H1 (cell line): ENCODE measurements around the gene RAPGEF1. TPM values are rescaled to one million over a fixed set of nuclear protein-coding genes. Genes with fewer than 3 reads are reported as not detected.

Experiments used
- CTCF ChIA-PET: fragments of 300-600 bp; sonication (Branson Sonifier 250); formaldehyde crosslinking; loops from one replicate; lab custom pipeline; 2021; ENCODE audit not compliant: partially characterized antibody; lab: Charles Lee
- POLR2A ChIA-PET: fragments of 300-600 bp; sonication (Branson Sonifier 250); formaldehyde crosslinking; loops from one replicate; lab custom pipeline; 2021; ENCODE audit warnings: inconsistent platforms; ENCODE audit not compliant: partially characterized antibody; lab: Charles Lee
- DNase-seq, 2 experiments: peaks; one replicate each; pipeline versions ENCODE4 v3.0.0 to v3.0.0-alpha.2; 2010 to 2022; ENCODE audit warnings: low spot score in 2 of 2, low read depth in 1 of 2, mixed read lengths in 1 of 2
- FAIRE-seq: peaks from 2 replicates; lab custom pipeline; 2011; peaks lifted over from hg19 to GRCh38; lab: Jason Lieb, UNC
- H2AFZ ChIP-seq: 2 replicates; pipeline ENCODE4 v1.8.1; 2012; ENCODE audit warnings: low read length, inconsistent platforms
- H2AK5ac ChIP-seq: 2 replicates; pipeline ENCODE4 v1.6.1; 2013; ENCODE audit warnings: low read depth, low read length
- H2BK120ac ChIP-seq: replicated peaks from 2 replicates; pipeline ENCODE3; 2013; ENCODE audit warnings: low read depth, low read length, inconsistent platforms
- H2BK12ac ChIP-seq: 2 replicates; pipeline ENCODE4 v1.6.1; 2013; ENCODE audit warnings: low read depth, low read length
- H2BK15ac ChIP-seq: 2 replicates; pipeline ENCODE4 v1.6.1; 2013; ENCODE audit warnings: low read length
- H2BK20ac ChIP-seq: 2 replicates; pipeline ENCODE4 v1.6.1; 2013; ENCODE audit warnings: low read length
- H2BK5ac ChIP-seq: 2 replicates; pipeline ENCODE4 v1.6.1; 2013; ENCODE audit warnings: low read depth, low read length
- H3K14ac ChIP-seq: 2 replicates; pipeline ENCODE4 v1.6.1; 2013; ENCODE audit warnings: inconsistent platforms; ENCODE audit not compliant: insufficient read length
- H3K18ac ChIP-seq: 2 replicates; pipeline ENCODE4 v1.6.1; 2013; ENCODE audit warnings: low read length; ENCODE audit errors: extremely low read depth
- H3K23ac ChIP-seq: 2 replicates; pipeline ENCODE4 v1.6.1; 2013; ENCODE audit warnings: inconsistent platforms; ENCODE audit not compliant: insufficient read length
- H3K23me2 ChIP-seq: 2 replicates; pipeline ENCODE4 v1.6.1; 2013; ENCODE audit warnings: low read depth, low read length
- H3K27ac ChIP-seq: 2 replicates; pipeline ENCODE4 v1.6.1; 2011; ENCODE audit warnings: low read depth, low read length, inconsistent platforms
- H3K27me3 ChIP-seq, 4 experiments: replicated peaks in 1 of 4; 1 replicate in 1 of 4; 2 replicates in 3 of 4; pipeline versions ENCODE4 v1.6.1 to v1.8.1; 2011 to 2013; ENCODE audit warnings: low read length in 3 of 4, mild to moderate bottlenecking in 3 of 4, inconsistent platforms in 2 of 4, mixed read lengths in 2 of 4, moderate library complexity in 1 of 4; ENCODE audit not compliant: control insufficient read depth in 3 of 4, insufficient read depth in 3 of 4; ENCODE audit errors: extremely low read depth in 1 of 4
- H3K36me3 ChIP-seq, 4 experiments: 2 replicates each; pipeline versions ENCODE4 v1.6.1 to v1.8.1; 2011 to 2013; ENCODE audit warnings: mild to moderate bottlenecking in 4 of 4, low read length in 3 of 4, moderate library complexity in 2 of 4, control low read depth in 1 of 4, inconsistent platforms in 1 of 4; ENCODE audit not compliant: insufficient read depth in 4 of 4, control insufficient read depth in 2 of 4
- H3K4ac ChIP-seq: replicated peaks from 2 replicates; pipeline ENCODE3; 2013; ENCODE audit warnings: low read length, low read depth, mixed read lengths, inconsistent platforms; ENCODE audit not compliant: insufficient read length
- H3K4me1 ChIP-seq, 4 experiments: replicated peaks in 1 of 4; 1 replicate in 1 of 4; 2 replicates in 3 of 4; pipeline versions ENCODE4 v1.6.1 to v1.8.1; 2011 to 2013; ENCODE audit warnings: low read length in 3 of 4, inconsistent platforms in 2 of 4, mixed read lengths in 1 of 4; ENCODE audit not compliant: insufficient read depth in 4 of 4, control insufficient read depth in 3 of 4
- H3K4me2 ChIP-seq, 2 experiments: 2 replicates each; pipeline versions ENCODE4 v1.6.1 to v1.8.1; 2011 to 2013; ENCODE audit warnings: low read depth in 2 of 2, low read length in 2 of 2, control low read depth in 1 of 2, inconsistent platforms in 1 of 2, mild to moderate bottlenecking in 1 of 2; ENCODE audit not compliant: insufficient read depth in 1 of 2
- H3K4me3 ChIP-seq, 4 experiments: fragments of 200-600, 300-600 bp in 1 of 4; sonication (generic), shearing (Covaris generic), sonication (Bioruptor Twin) in 1 of 4; 2 replicates each; pipeline versions ENCODE4 v1.5.1 to v1.8.1; 2011 to 2016; ENCODE audit warnings: low read length in 4 of 4, low read depth in 3 of 4, control low read depth in 2 of 4, inconsistent platforms in 2 of 4, mild to moderate bottlenecking in 2 of 4, mixed read lengths in 1 of 4, moderate library complexity in 1 of 4; ENCODE audit not compliant: insufficient read depth in 2 of 4; ENCODE audit errors: extremely low read depth in 1 of 4
- H3K56ac ChIP-seq: replicated peaks from 2 replicates; pipeline ENCODE3; 2013; ENCODE audit warnings: low read depth, mild to moderate bottlenecking, mixed read lengths, low read length, inconsistent platforms; ENCODE audit not compliant: insufficient read length
- H3K79me1 ChIP-seq: 2 replicates; pipeline ENCODE4 v1.6.1; 2013; ENCODE audit warnings: low read depth, low read length, control low read depth
- H3K79me2 ChIP-seq, 2 experiments: 2 replicates each; pipeline versions ENCODE4 v1.6.1 to v1.8.1; 2012 to 2013; ENCODE audit warnings: low read length in 2 of 2, mild to moderate bottlenecking in 2 of 2, inconsistent platforms in 1 of 2; ENCODE audit not compliant: insufficient read depth in 2 of 2, control insufficient read depth in 1 of 2
- H3K9ac ChIP-seq, 4 experiments: replicated peaks in 1 of 4; 1 replicate in 1 of 4; 2 replicates in 3 of 4; pipeline versions ENCODE4 v1.6.1 to v1.8.1; 2011 to 2013; ENCODE audit warnings: low read depth in 3 of 4, low read length in 3 of 4, control low read depth in 2 of 4, mild to moderate bottlenecking in 2 of 4, moderate library complexity in 2 of 4, inconsistent platforms in 1 of 4; ENCODE audit errors: extremely low read depth in 1 of 4
- H3K9me3 ChIP-seq, 2 experiments: 2 replicates each; pipeline versions ENCODE4 v1.6.1 to v1.8.1; 2012 to 2013; ENCODE audit warnings: mild to moderate bottlenecking in 2 of 2, moderate library complexity in 2 of 2, control low read depth in 1 of 2, inconsistent platforms in 1 of 2, low read depth in 1 of 2, low read length in 1 of 2, mixed read lengths in 1 of 2; ENCODE audit not compliant: insufficient read depth in 2 of 2
- H4K20me1 ChIP-seq, 2 experiments: replicated peaks in 1 of 2; 2 replicates each; pipeline versions ENCODE3 to v1.8.1; 2011 to 2013; ENCODE audit warnings: inconsistent platforms in 2 of 2, low read length in 2 of 2, mild to moderate bottlenecking in 1 of 2; ENCODE audit not compliant: insufficient read depth in 2 of 2, control insufficient read depth in 1 of 2
- H4K5ac ChIP-seq: 2 replicates; pipeline ENCODE4 v1.6.1; 2013; ENCODE audit warnings: low read length, low read depth, mixed read lengths, inconsistent platforms; ENCODE audit not compliant: insufficient read length
- H4K8ac ChIP-seq: 2 replicates; pipeline ENCODE4 v1.8.0; 2013; ENCODE audit warnings: mild to moderate bottlenecking, moderate library complexity, low read length, inconsistent platforms; ENCODE audit not compliant: insufficient read depth; ENCODE audit errors: extremely low read depth
- H4K91ac ChIP-seq: replicated peaks from 2 replicates; pipeline ENCODE3; 2013; ENCODE audit warnings: low read length, mixed read lengths, inconsistent platforms; ENCODE audit not compliant: insufficient read length
- CTBP2 ChIP-seq: IDR thresholded peaks from 2 replicates; pipeline ENCODE4 v1.7.0; 2011; ENCODE audit warnings: borderline replicate concordance, mild to moderate bottlenecking, moderate library complexity, mixed read lengths, low read length; ENCODE audit not compliant: insufficient read depth, insufficient read length
- KDM4A ChIP-seq: IDR thresholded peaks from one replicate; pipeline ENCODE4 v1.7.1; 2012; ENCODE audit warnings: low read depth, mild to moderate bottlenecking, moderate library complexity, low read length, inconsistent platforms; ENCODE audit not compliant: severe bottlenecking
- SAP30 ChIP-seq: fragments of 300-600 bp; sonication (generic); IDR thresholded peaks from 2 replicates; pipeline ENCODE4 v1.7.1; 2012; ENCODE audit warnings: low read length, moderate library complexity, mild to moderate bottlenecking, inconsistent platforms; ENCODE audit not compliant: insufficient read depth, insufficient replicate concordance
- WGBS, 2 experiments: shearing (Covaris generic) in 1 of 2; methylation state at CpG; one replicate each; pipeline versions ENCODE4 v1.1.6 to v1.1.7; 2013 to 2015; ENCODE audit warnings: low lambda C conversion rate in 2 of 2, mixed read lengths in 2 of 2, inconsistent platforms in 1 of 2, low coverage in 1 of 2, missing lambda C conversion rate in 1 of 2; ENCODE audit not compliant: insufficient replicate concordance in 2 of 2, insufficient coverage in 1 of 2, insufficient read length in 1 of 2; ENCODE audit errors: extremely low coverage in 1 of 2, missing lambda C conversion rate in 1 of 2; 5-methylcytosine and 5-hydroxymethylcytosine counted together
- polyA plus RNA-seq, 7 experiments: library from polyadenylated mRNA; depleted of rRNA in 3 of 7; stranded (reverse) in 5 of 7; unstranded in 2 of 7; fragments of >200 nt in 5 of 7; fragments of 200-250 nt in 2 of 7; gene quantifications; 1 replicate in 5 of 7; 2 replicates in 1 of 7; 4 replicates in 1 of 7; pipeline versions ENCODE4 v1.2.1 to v1.2.3, GENCODE V29; 2011 to 2013; ENCODE audit warnings: missing spikeins in 2 of 7, mixed read lengths in 2 of 7
- total RNA-seq: library from RNA; stranded (reverse); fragmentation: NEBNext Ultra II Directional; extraction: Animal tissue kit (Norgen Biotek cat#: 25700); gene quantifications from 2 replicates; pipeline ENCODE4 v1.2.1, GENCODE V29; 2021

The RAPGEF1 gene
- total and polyA plus RNA-seq, 2 of the 8 experiments (the other 6 are each of a cell fraction or from before 2014, with no cell fraction given), result 29.7 to 78.9 TPM

GRCh38 chr9:131587331-131587730 lies 152.5 kb downstream of the RAPGEF1 start:
- H4K20me1 ChIP-seq, result peaks cover 0 to 4% of the 10 kb centered on the region in 2 experiments
- 92% methylated on average over 9 of the region's 9 CpGs; no CpG with 5 or more reads in 1 of the 2 experiments for WGBS, 2 experiments
- H4K91ac ChIP-seq, result no peak overlapping the region
- no peak overlapping the region for H3K18ac ChIP-seq
- H2BK5ac ChIP-seq, result no peak overlapping the region
- H2AK5ac ChIP-seq, result no peak overlapping the region
- H2AFZ ChIP-seq, result no peak overlapping the region
- H3K23ac ChIP-seq, result no peak overlapping the region
- H3K23me2 ChIP-seq, result no peaks in the 10 kb centered on the region
- no peaks in the 10 kb centered on the region for H3K4me1 ChIP-seq
- H3K36me3 ChIP-seq, result peaks cover 2 to 7% (median 2%) of the 10 kb centered on the region in 4 experiments; a peak in 6 of 8 replicates
- H3K14ac ChIP-seq, result no peak overlapping the region
- no peak overlapping the region for H4K8ac ChIP-seq
- CTCF ChIA-PET, result interaction anchor here (0.6 to 2.9 kb wide), 5 partner anchors 8 to 631 kb away, joined by 3 to 10 read pairs (median 4); partner anchors contain the start of gene RAPGEF1
- DNase-seq (no peak), FAIRE-seq (no peak)
- POLR2A ChIA-PET, result interaction anchor here (0.8 to 1.2 kb wide), 2 partner anchors 31 to 160 kb away, joined by 3 to 4 read pairs; no protein-coding TSS in a partner anchor
- H3K79me2 ChIP-seq, result no peaks in the 10 kb centered on the region
- no peak overlapping the region for H2BK120ac ChIP-seq
- no peak overlapping the region for H3K9ac ChIP-seq
- no peak overlapping the region for H3K4me2 ChIP-seq
- H2BK12ac ChIP-seq, result no peak overlapping the region
- H3K27ac ChIP-seq, result no peak overlapping the region
- no peaks in the 10 kb centered on the region for H3K9me3 ChIP-seq
- H2BK15ac ChIP-seq, result no peak overlapping the region
- no peak overlapping the region for H2BK20ac ChIP-seq
- no peak overlapping the region for H4K5ac ChIP-seq
- TF ChIP-seq CTBP2 (no peak), KDM4A (no peak), SAP30 (no peak)
- no peaks in the 10 kb centered on the region for H3K79me1 ChIP-seq
- H3K4ac ChIP-seq, result no peak overlapping the region
- no peak overlapping the region for H3K4me3 ChIP-seq
- no peak overlapping the region for H3K56ac ChIP-seq
- no peaks in the 10 kb centered on the region for H3K27me3 ChIP-seq
